NCI-H1417 treated with DMSO at 0.1 percent for 48 hours (cell line): Measurements from ENCODE around the gene FAM120AOS.

Experiments
- DNase-seq: peaks from one replicate; lab custom pipeline; 2025; lab: John Stamatoyannopoulos, UW

FAM120AOS gene

DNA sequence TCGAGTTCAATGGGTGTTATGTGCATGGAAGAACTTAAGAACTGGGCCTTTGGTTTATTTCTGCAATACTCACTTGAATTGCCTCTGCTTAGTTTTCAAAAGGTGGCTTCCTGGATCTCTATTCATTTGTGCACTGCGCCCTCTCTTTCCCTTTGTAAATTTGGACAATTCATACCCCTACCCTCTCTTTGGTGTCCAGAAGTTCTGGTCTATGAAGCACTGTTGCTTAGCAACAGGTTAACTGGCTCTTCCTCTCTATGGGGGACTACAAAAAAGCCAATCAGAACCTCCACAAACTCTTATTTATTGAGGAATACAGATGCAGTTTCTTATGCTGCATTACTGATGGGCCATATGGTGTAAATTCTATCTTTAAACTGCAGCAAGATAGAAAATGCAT is 15.4 kb downstream of the FAM120AOS start:
- DNase-seq, result no peak

DNA sequence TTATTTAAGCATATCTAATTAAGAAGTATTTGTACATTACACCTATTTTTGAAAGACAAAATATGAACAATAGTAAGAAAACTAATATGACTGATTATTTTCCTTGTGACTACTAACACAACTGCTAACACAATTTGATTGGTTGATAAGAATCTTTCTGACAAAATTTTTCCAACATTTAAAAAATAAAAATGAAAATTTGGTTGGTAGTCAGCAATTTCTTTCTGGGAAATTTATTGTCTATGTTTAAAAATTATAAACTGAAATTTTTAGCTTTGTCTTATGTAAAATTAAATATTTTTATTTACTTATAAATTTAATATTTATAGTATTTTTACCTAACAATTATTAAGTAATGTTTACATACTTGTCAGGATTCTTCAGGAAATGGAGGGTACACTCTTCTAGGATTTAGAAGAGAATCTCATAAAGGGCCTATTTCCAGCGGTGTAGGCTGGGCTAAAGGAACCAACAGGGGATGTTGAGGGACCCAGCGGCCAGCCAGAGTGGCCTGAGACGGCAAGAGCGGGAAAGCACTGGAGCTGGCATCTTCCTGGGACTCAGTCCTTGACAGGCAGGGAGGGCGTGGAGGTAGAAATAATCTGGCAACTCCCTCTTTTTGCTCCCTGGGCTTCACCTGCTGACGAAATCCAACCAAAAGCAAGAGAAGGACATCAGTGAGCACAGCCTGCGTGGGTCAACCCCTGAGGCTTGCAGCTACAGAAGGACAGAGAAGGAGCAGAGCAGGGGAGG is 16.6 kb downstream of the FAM120AOS start:
- DNase-seq, result no peak

DNA sequence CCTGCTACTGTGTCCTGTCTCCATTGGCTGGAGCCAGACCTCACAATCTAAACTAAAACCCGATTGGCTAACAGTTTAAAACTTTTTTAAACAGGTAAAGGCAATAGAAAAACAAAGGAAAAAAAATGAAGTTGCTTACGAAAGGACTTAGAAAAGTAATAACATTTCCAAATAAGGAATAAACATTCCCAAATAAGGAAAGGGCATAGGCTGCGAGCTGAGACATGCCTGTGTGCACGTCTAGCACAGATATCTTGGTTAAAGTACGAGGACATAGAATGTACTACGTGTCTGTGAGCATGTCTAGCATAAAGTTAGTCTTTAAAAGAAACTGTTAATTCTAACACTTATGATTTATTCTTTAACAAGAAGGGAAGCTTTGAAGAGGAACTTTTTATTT is 17.2 kb downstream of the FAM120AOS start:
- no peak for DNase-seq

DNA sequence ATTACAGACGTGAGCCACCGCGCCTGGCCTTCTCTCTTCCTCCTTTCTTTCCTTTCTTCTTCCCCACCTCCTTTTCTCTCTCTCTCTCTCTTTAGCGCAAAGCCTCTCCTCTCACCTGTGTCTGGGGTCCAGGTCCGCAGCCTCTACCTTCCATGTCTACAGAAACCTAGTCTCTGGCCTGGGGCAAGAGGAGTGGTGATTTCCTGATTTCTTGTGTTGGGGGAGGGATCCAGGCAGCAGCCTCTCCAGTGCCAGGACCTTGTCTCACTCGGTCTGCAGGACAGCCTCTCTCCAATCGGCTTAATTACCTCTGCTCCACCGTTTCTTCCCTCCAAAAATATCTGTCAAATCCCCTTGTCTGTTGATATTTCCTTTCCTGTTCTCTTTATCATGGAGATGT is 18.0 kb downstream of the FAM120AOS start:
- DNase-seq, result no peak

DNA sequence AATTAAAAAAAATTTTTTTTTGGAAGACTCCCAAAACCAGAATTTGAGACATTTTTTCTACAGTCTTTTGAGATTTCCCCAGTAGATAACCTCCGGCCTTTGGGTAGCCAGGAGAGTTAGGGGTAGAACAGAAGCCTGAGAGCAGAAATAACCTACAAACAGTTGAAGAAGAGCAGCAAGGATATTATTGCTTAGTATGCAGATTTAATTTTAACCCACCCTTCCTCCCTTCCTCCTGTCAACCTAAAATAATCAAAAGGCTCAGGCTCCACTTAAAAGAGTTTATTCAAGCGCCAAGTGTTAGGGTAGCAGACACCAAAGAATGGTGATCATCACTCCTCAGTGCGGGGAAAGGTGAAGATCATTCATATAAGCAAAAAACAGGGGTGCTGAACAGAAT is 19.3 kb downstream of the FAM120AOS start:
- DNase-seq, result no peak

DNA sequence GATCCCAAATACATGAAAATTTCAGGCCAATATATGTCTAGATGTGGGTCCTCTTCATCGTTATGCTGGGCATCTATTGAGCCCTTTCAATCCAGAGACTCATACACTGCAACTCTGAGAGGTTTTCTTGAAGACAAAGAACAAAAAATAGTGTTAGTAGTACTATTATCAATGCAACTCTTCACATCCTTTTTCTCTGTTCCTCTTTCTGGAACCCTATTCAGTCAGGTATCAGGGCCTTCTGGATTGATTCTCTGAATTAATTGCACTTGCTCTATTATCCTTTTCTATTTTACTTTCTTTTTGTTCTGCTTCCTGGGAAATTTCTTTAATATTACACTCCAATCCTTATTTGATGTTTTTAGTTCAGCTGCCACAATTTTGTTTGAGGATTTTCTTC is 20.4 kb downstream of the FAM120AOS start:
- no peak for DNase-seq

DNA sequence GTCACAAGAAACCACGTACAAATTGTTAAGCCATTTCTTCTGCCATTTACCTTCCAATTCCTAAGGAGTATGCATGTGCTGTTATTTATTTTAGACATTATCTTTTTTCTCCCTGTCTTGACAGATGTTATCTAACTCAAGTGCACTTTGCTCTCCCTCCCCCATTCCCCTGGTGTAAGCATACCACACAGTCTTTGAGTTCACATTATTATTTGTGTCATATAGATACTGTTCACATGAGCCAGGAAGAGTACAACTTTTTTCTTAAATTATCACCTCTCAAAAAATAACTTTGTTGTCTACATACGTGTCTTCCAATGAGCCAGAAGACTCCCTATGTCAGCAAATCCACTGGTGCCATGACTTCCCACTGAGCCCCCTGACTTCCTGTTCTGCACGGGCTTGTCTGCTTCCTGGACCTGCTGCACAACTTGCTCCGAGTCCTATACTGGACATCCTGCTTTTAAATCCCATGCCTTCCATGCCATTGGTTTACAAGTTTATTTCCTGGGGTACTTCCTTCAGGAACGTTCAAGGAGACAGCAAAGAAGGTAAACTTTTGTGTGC is 21.8 kb downstream of the FAM120AOS start:
- DNase-seq, result no peak

DNA sequence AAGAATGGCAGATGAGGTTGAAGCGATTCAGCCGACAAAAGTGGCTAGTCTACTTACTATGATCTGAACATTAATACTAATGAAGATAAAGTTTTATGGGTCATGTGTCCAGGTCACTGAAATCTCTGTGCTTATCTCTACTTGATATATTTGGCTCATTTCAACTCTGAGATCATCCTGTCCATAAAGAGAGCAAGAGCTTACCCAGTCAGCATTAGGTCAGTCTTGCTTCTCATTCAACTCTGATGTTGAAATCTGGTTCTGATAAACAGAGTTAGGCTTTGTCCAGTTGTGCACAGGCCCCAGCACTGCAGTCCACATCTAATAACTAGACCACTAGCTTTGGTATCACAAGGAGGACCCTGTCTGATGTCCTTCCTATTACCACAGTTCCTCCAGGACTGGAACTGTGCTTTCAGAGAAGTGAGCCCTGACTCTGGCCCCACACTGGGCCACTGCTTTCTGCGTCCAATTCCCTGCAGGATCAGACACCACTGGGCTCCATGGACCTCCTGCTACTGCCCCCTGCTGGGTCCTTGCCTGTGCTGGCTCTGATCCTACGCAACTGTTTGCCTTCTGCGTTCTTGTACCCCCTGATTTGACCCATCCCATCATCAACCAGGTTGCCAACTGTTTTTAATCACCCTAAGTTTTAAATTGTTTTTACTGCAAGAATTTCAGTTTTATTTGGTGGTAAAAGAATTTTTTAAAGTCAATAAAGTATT is 25.6 kb downstream of the FAM120AOS start:
- no peak for DNase-seq

DNA sequence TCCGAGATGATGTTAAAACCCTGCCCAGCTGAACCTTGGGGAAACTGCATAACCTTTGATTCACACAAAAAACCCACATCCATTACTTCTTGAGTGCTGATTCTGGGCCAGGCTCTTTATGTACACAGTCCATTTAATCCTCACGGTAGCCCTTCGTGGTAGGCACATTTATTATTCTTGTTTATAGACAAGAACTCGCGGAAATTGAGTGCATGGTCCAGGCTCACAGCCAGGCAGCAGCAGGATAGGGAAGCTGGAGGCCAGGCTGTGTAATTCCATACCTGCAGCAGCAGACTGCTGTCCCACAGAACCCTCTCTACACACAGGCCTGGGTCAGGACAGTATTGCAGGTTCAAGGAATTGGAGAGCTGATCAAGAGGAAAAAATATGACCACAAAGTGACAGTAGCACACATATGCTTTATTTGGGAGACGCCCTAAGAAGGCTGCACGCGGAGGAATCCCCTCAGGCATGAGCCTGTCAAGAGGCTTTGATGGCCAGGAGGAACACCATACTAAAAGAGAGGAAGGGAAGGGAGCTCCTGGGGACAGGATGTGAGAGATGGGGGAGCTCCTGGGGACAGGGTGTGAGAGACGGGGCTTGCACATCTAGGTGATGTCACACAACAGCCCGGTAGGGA is 30.3 kb downstream of the FAM120AOS start:
- no peak for DNase-seq

DNA sequence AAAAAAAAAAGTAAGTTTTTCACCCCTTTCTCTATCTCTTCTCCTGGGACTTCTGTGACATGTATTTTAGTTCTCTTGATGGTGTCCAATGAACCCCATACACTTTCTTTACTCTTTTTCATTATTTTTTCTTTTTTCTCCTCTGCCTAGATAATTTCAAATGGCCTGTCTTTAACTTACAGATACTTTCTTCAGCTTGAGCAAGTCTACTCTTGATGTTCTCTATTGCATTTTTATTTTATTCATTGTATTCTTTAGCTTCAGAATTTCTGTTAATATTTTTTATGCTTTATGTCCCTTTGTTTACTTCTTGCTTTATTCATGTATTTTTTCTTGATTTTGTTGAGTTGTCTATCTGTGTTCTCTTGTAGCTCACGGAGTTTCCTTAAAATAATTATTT is 34.4 kb downstream of the FAM120AOS start:
- DNase-seq, result no peak

DNA sequence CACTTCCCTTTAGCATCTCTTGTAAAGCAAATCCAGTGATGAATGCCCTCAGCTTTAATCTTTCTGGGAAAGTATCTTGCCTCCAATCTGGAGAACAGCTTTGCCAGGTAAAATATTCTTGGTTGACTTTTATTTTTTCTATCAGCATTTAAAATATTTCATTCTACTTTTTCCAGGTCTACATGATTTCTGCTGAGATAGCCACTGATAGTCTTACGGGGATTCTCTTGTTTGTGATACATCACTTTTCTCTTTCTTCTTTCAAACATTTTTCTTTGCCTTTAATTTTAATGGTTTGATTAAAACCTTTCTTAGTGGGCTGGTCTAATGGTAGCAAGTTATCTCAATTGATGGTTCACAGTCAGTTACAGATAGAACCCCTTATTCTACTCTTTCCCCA is 35.8 kb downstream of the FAM120AOS start:
- no peak for DNase-seq

DNA sequence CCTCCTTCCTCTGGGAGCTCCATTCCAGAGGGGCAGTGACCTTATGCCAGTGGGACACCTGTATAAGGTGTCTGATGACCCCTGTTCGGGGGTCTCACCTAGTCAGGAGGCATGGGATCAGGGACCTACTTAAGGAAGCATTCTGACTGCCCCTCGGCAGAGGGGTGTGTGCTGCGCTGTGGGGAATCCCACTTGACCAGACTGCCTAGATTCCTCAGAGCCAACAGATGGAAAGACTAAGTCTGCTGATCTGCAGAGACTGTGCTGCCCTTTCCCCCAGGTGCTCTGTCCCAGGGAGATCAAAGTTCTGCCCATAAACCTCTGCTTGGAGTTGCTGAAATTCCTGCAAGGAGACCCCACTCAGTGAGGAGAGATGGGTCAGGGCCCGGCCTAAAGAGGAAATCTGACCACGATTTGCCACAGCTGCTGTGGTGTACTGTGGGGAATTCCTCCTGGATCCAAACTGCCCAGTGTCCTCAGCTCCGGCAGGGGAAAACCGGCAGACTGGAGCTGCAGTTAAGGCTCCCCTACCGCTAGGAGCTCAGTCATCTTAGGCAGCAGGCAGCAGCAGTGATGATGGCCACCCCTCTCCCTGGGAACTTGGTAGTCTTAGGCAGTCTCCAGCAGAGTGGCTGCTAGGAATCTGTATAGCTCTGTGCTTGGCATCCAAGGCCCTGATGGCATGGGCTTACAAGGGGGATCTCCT is 36.7 kb downstream of the FAM120AOS start:
- DNase-seq, result no peak

DNA sequence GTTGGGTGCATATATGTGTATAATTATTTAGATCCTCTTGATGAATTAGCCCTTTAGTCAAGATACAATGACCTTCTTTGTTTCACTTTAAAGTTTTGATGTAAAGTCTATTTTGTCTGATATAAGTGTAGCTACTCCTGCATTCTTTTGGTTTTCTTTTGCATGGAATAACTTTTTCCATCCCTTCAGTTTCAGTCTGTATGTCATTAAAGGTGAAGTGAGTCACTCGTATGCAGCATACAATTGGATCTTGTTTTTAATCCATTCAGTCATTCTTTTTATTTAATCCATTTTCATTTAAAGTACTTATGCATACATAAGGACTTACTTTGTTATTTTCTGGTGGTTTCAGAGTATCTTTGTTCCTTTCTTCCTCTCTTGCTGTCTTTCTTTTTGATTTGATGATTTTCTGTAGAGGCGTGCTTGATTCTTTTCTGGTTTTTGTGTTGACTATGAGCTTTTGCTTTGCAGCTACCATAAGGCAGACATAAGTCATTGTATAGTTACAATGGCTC is 38.1 kb downstream of the FAM120AOS start:
- DNase-seq, result no peak

DNA sequence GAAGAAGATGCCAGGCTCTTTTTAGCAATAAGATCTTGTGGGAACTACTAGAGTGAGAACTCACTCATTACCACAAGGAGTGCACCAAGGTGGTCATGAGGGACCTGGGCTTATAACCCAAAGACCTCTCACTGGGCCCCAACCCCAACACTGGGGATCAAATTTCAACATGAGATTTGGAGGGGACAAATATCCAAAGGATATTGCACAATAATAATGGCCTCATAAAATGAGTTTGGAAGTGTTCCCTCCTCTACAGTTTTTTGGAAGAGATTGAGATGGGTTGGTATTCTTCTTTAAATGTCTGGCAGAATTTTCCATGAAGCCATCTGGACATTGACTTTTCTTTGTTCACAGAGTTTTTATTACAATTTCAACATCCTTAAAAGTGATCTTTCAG is 39.9 kb downstream of the FAM120AOS start:
- DNase-seq, result no peak

DNA sequence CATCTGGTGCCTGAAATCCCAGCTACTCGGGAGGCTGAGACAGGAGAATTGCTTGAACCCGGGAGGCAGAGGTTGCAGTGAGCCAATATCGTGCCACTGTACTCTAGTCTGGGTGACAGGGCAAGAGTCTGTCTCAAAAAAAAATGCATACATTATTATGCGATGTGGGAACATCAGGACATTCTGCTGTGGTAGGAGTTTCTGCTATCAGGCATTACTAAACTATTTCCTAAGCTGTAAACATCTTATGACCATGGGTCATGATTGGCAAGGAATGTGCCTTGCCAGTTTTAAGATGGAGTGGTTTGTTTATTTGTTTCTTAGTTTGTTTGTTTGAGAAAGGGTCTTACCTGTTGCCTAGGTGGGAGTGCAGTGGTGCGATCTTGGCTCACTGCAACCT is 47.0 kb downstream of the FAM120AOS start:
- DNase-seq, result no peak

DNA sequence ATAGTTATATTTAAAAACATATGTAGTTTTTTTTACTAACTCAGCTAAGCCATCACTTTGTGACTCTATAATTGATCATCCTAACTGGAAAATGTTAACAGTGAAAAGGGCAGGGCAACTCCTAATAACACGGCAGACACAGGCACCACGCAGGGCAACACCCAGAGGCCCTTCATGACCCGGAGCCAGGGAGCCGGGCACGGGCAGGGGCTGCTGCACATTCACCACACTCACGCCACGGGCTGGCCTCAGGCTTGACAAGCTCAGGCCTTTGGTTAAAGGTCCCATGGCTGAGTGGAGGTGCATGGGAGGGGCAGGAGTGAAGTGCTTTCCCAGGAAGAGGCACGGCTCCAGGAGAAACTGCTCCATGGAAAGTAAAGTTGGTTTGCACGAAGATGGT is 54.9 kb downstream of the FAM120AOS start:
- no peak for DNase-seq

DNA sequence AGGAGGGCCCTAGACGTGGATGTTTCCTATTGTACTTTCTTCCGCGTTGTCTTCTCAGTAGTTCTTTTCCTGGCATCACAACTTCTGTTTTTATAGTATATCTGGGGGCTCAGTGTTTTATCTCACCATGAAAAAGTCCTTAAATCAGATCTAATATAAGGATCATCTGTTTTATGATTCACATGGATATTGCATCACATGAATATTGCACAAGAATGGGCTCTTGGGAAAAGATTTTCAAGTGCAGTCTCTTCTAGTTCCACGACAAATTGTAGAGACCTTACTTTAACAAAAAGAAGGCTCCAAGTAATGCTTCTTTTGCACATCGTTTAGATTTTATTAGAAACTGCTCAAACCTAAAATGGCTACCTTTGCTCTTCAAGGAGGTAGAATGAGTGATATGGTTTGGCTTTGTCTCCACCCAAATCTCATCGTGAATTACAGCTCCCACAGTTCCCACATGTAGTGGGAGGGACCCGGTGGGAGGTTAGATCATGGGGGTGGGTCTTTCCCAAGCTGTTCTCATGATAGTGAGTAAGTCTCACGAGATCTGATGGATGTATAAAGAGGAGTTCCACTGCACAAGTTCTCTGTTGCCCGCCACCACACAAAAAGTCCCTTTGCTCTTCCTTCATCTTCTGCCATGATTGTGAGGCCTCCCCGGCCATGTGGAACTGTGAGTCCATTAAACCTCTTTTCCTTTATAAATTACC is 55.6 kb downstream of the FAM120AOS start:
- DNase-seq, result no peak
